ENCODE data around the gene CD22.

DNA sequence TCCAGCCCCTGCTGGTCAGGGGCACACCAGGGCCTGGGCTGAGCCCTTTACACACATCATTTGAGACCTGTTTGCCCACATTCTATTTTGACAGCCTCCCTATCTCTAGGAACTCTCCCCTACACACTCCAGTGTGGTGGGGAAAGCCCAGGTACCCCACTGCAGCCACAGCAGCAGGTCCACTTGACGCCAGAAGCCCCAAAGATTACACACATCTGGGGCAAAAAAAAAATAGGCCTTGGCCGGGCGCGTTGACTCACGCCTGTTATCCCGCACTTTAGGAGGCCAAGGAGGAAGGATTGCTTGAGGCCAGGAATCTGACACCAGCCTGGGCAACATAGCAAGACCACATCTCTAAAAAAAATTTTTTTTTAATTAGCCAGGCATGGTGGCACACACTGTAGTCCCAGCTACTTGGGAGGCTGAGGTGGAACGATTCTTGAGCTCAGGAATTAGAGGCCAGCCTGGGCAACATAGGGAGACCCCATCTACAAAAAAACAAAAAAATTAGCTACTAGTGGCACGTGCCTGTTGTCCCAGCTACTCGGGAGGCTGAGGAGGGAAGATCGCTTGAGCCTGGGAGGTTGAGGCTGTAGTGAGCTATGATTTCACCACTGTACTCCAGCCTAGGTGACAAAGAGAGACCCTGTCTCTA is 18.0 kb upstream of the CD22 start:
- TF ChIP-seq RAD21 (IDR thresholded peaks at IDR 0.05; ENCODE audit: low read length) = no peak
- TF ChIP-seq, protein P1, sequence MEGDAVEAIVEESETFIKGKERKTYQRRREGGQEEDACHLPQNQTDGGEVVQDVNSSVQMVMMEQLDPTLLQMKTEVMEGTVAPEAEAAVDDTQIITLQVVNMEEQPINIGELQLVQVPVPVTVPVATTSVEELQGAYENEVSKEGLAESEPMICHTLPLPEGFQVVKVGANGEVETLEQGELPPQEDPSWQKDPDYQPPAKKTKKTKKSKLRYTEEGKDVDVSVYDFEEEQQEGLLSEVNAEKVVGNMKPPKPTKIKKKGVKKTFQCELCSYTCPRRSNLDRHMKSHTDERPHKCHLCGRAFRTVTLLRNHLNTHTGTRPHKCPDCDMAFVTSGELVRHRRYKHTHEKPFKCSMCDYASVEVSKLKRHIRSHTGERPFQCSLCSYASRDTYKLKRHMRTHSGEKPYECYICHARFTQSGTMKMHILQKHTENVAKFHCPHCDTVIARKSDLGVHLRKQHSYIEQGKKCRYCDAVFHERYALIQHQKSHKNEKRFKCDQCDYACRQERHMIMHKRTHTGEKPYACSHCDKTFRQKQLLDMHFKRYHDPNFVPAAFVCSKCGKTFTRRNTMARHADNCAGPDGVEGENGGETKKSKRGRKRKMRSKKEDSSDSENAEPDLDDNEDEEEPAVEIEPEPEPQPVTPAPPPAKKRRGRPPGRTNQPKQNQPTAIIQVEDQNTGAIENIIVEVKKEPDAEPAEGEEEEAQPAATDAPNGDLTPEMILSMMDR (conservative IDR thresholded peaks at IDR 0.05; ENCODE audit: low read depth, low read length) = no peak
- TF ChIP-seq RCOR1 (IDR thresholded peaks at IDR 0.05; ENCODE audit: insufficient replicate concordance, low read length) = no peak
- no peak for TF ChIP-seq POLR2A (IDR thresholded peaks at IDR 0.05; ENCODE audit: low read depth, low read length)
- TF ChIP-seq, protein P2, sequence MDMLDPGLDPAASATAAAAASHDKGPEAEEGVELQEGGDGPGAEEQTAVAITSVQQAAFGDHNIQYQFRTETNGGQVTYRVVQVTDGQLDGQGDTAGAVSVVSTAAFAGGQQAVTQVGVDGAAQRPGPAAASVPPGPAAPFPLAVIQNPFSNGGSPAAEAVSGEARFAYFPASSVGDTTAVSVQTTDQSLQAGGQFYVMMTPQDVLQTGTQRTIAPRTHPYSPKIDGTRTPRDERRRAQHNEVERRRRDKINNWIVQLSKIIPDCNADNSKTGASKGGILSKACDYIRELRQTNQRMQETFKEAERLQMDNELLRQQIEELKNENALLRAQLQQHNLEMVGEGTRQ (IDR thresholded peaks at IDR 0.05; ENCODE audit: low read depth, low read length) = no peak
- no peak for TF ChIP-seq SMC3 (IDR thresholded peaks at IDR 0.05; ENCODE audit: low read depth, low read length)

All from IMR-90 (cell line).